HG03571 (cell line): ENCODE data around the gene CCT6A.
"Not testable (repeated sequence)": the region's sequence is repeated elsewhere in the genome, so short reads cannot be mapped to it uniquely, and the experiment has no call there.

Experiments used
- ATAC-seq: cut with Tn5 transposase; IDR thresholded peaks from one replicate; pipeline ENCODE4 v1.9.1; 2021; ENCODE audit not compliant: unreplicated experiment

The CCT6A gene

DNA sequence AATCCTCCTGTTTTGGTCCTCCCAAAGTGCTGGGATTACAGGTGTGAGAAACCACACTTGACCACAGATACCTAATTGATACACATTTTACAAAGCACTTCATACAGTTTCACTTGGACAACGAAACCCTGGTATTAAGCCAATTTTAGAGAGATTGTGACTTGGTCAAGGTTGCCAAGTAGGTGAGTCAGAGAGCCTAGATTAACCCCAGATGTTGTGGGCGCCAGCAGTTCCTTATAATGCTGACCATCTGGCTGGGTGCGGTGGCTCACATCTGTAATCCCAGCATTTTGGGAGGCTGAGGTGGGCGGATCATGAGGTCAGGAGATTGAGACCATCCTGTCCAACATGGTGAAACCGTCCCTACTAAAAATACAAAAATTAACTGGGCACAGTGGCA, 46.1 kb downstream of the CCT6A start:
- no peak for ATAC-seq

DNA sequence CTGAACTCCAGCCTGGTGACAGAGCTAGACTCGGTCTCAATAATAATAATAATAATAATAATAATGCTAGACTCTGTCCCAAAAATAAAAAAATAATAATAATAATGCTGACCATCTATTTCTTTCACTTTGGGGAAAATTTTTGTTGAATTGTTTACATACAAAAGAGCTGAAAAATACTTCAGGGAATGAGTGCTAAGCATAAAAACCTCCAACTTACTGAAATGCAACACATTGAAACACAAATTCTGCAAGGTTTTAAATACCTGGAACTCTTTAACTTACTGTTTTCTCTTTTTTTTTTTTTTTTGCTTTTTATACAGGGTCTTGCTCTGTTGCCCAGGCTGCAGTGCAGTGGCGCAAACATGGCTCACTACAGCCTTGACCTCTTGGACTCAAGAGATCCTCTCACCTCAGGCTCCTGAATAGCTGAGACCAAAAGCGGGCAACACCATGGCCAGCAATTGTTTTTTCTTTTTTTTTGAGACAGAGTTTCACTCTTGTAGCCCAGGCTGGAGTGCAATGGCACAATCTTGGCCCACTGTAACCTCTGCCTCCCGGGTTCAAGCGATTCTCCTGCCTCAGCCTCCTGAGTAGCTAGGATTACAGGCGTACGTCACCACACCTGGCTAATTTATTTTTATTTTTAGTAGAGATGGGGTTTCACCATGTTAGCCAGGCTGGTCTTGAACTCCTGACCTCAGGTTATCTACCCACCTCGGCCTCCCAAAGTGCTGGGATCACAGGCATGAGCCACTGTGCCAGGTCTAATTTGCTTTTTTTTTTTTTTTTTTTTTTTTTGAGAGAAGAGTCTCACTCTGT, 46.8 kb downstream of the CCT6A start:
- ATAC-seq: not testable (repeated sequence)

DNA sequence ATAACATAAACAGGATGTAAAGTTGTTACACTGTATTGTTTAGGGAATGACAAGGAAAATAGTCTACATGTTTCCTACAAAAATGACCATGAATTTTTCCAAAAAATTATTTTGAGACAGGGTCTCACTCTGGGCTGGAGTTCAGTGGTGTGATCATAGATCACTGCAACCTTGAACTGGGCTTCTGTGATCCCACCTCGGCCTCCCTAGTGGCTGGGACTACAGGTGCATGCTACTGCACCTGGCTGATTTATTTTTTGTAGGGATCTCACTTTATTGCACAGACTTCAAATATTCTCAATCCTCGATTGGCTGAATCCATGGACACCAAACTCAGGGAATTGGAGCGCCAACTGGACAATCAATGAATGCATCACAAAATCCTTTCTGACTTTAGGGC, 48.1 kb downstream of the CCT6A start:
- ATAC-seq: no peak

DNA sequence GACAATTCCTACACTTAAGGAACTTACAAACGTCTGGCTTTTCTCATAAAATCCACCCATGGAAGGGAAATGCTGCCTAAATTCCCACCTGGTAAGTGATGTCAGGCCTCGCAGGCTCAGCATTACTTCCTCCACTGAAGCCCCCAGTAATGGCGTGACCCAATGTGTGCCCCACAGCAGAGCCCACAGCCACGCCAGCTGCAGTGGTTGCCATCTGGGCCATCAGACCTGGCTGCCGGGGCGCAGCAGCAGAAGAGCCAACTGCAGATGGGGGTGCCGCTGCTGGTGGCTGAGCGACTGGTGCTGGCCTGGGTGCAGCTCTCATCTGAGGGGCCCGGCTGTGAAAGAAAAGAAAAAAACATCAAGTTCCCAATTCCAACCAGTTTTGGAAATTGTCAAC, 52.6 kb downstream of the CCT6A start:
- not testable (repeated sequence) for ATAC-seq

DNA sequence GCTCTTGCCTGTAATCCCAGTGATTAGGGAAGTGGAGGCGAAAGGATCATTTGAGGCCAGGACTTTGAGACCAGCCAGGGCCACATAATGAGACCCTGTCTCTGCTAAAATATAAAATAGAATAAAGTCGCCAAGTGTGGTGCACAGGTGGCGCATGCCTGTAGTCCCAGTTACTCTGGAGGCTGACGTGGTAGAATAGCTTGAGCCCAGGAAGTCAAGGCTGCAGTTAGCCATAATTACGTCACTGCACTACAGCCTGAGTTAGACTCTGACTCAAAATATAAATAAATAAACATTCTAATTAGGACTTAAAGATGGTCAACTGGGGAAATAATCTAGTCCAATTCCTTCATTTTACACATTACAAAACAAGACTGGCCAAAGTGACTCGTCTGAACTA, 53.9 kb downstream of the CCT6A start:
- ATAC-seq: no peak

DNA sequence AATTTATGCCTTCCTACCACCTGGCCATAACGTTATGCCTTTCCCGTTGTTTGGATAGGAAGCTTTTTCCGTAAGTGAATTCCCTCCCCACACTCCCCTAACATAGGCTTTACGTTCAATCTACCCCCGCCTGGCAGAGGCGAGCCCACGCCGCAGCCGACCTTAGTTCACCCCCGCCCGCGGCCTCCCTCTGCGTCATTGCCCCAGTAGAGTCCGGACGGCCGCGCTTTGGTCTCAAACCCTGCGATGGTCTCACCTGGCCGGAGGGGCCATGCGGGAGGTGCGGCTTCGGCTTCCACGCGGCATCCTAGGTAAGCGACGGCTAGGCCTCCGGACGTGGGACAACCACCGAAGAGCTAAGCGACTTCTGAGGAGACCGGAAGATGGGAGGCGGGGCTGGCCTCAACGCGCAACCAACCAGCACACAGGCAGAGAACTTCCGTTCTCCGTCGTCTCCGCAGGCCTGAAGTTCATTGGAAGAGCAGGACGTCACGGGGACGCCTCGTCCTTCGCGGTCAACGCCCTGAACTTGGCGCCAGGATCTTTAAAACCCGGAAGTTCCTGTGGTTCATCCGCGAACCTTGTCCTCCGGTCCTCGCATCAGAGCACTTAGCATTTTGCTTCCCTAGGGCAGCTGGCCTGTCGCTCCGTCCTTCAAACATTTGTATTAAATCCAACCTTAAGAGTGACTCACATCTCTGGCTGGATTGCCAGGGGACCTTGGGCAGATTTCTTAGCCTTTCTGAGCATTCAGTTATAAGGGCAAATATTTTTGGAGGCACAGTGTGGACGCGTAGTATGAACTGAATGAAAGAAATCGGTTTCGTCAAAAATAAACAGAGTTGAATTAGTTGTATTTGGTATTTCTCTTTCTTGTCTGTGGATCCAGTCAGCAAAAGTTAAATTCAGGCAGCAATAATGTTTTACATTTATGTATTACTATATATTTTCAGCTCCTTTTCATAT, 54.8 kb downstream of the CCT6A start, which contains the start of gene CHCHD2:
Gene CHCHD2 (minus strand): TSS at position 369 of the 966 bp plus-strand sequence. CDS start 63 bp downstream, at position 306.
- peak; percentile 99 for ATAC-seq

DNA sequence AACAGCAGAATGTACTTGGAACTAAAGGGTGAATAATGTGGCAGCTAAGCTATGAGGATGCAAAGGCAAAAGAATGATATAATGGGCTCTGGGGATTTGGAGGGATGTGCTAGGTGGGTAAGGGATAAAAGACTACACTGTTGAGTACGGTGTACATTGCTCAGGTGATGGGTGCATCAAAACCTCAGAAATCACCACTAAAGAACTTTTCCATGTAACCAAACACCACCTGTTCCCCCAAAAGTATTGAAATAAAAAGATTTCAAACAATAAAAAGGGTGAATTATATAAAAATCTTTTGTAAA, 56.3 kb downstream of the CCT6A start:
- ATAC-seq: no peak

DNA sequence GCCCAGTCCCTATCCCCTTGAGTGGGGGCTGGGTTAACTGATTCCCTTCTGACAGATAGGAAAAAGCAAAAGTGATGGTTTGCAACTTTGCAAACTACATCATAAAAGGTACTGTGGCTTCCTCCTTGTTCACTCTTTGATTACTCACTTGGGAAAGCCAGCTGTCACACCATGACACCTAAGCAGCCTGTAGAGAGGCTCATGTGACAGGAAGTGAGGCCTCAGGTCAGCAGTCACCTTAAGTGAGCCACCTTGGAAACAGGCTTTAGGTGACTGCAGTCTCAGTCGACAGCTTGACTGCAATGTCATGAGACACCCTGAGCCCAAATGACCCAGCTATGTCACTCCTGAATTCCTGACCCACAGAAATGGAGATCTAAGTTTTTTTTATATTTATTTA, 59.0 kb downstream of the CCT6A start:
- no peak for ATAC-seq

DNA sequence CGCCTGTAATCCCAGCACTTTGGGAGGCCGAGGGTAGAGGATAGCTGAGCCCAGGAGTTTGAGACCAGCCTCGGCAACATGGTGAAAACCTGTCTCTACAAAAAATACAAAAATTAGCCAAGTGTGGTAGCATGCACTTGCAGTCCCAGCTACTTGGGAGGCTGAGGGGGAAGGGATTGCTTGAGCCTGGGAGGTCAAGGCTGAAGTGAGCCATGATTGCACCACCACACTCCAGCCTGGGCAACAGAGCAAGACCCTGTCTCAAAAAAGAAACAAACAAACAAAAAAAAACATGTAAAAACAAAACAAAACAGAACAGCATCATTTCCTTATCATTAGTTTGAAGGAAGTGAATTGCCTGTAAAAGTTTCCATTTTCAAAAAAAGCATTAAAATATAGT, 60.7 kb downstream of the CCT6A start:
- ATAC-seq: not testable (repeated sequence)
